Smooth muscle cell (in vitro differentiated cells): Measurements from ENCODE around the gene NHS. TPM values are rescaled to one million over a fixed set of nuclear protein-coding genes. Genes with fewer than 3 reads are reported as not detected.

ENCODE experiments used
- DNase-seq: peaks from one replicate; lab custom pipeline; 2025; ENCODE audit not compliant: unreplicated experiment; lab: John Stamatoyannopoulos, UW
- H2AFZ ChIP-seq: fragments of 200-600 bp; sonication (generic); 2 replicates; pipeline ENCODE4 v1.6.0; 2016; ENCODE audit warnings: antibody characterized with exemption, low read depth, mild to moderate bottlenecking
- H3F3A ChIP-seq: fragments of 200-600 bp; sonication (generic); 2 replicates; pipeline ENCODE4 v1.6.0; 2017; ENCODE audit warnings: antibody characterized with exemption, low read depth
- H3K27ac ChIP-seq: fragments of 200-600 bp; sonication (generic); 2 replicates; pipeline ENCODE4 v1.5.1; 2016; ENCODE audit warnings: low read depth, mild to moderate bottlenecking
- H3K27me3 ChIP-seq: fragments of 200-600 bp; sonication (generic); 2 replicates; pipeline ENCODE4 v1.6.1; 2016; ENCODE audit warnings: low read depth, mild to moderate bottlenecking
- H3K36me3 ChIP-seq: fragments of 200-600 bp; sonication (generic); 2 replicates; pipeline ENCODE4 v1.5.1; 2016; ENCODE audit warnings: low read depth
- H3K4me1 ChIP-seq: fragments of 200-600 bp; sonication (generic); 2 replicates; pipeline ENCODE4 v1.5.1; 2016; ENCODE audit warnings: low read depth
- H3K4me2 ChIP-seq: fragments of 200-600 bp; sonication (generic); 2 replicates; pipeline ENCODE4 v1.6.0; 2016; ENCODE audit warnings: mild to moderate bottlenecking
- H3K4me3 ChIP-seq: fragments of 200-600 bp; sonication (generic); 2 replicates; pipeline ENCODE4 v1.5.1; 2016; ENCODE audit warnings: mild to moderate bottlenecking
- H3K79me2 ChIP-seq: fragments of 200-600 bp; sonication (generic); 2 replicates; pipeline ENCODE4 v1.6.0; 2016; ENCODE audit warnings: low read depth, mild to moderate bottlenecking
- H3K9ac ChIP-seq: fragments of 200-600 bp; sonication (generic); 2 replicates; pipeline ENCODE4 v1.6.0; 2016; ENCODE audit warnings: low read depth
- H3K9me3 ChIP-seq: fragments of 200-600 bp; sonication (generic); replicated peaks from 2 replicates; pipeline ENCODE4 v1.5.1; 2016; ENCODE audit warnings: low read depth
- H4K20me1 ChIP-seq: fragments of 200-600 bp; sonication (generic); 2 replicates; pipeline ENCODE4 v1.6.0; 2016; ENCODE audit warnings: low read depth
- WGBS: methylation state at CpG from one replicate; pipeline ENCODE4 v1.1.7; 2016; ENCODE audit warnings: low lambda C conversion rate; 5-methylcytosine and 5-hydroxymethylcytosine counted together
- polyA plus RNA-seq: library from polyadenylated mRNA; unstranded; fragments of >200 nt; fragmentation: Nextera tagmentation; extraction: Ambion mirVana; gene quantifications from 2 replicates; pipeline ENCODE4 v1.2.1, GENCODE V29; 2016
- total RNA-seq: library from RNA; depleted of rRNA; stranded (reverse); fragments of >200 nt; gene quantifications from 2 replicates; pipeline ENCODE4 v1.2.3, GENCODE V29; 2014
- TF ChIP-seq, protein P1 (sequence below): fragments of 200-600 bp; sonication (generic); IDR thresholded peaks from 2 replicates; pipeline ENCODE4 v1.5.1; 2017; ENCODE audit warnings: borderline replicate concordance, mild to moderate bottlenecking, antibody characterized with exemption; ENCODE audit not compliant: insufficient read depth, poor library complexity, severe bottlenecking

NHS gene
- total and polyA plus RNA-seq, 2 experiments from 2014 or later: 2.6 to 9.6 TPM

DNA sequence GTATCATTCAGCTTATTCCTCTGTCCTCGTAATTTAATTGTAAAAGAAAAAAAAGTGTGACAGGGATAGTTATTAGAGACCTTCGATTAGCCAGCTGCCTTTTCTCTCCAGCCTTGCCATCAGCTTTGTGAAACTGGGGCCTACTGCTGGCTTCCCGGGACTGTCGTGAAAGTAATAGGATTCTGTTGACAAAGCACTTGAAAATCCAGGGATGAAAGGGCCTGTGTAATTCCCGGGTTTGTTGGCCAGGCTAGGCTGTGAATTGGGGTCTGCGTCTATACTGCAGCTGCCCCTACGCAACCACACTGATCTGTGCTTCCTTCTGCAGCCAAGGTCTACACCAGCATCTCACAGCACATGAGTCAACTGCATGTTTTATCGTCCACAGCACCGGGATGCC lies 241.9 kb downstream of the NHS start:
- Histone ChIP-seq H3K4me2 (no peak overlapping the region), H3K9me3 (no peaks in the 10 kb centered on the region), H3K4me3 (no peak overlapping the region), H2AFZ (no peak overlapping the region), H3K79me2 (no peaks in the 10 kb centered on the region), H3K27me3 (no peaks in the 10 kb centered on the region), H3K4me1 (no peaks in the 10 kb centered on the region), H3K9ac (no peak overlapping the region), H3F3A (no peaks in the 10 kb centered on the region), H4K20me1 (peaks cover 48% of the 10 kb centered on the region), H3K36me3 (no peaks in the 10 kb centered on the region), H3K27ac (no peak overlapping the region)
- WGBS: 65% methylated on average over 9 of the region's 9 CpGs
- no peak for DNase-seq
- TF ChIP-seq, protein P1, sequence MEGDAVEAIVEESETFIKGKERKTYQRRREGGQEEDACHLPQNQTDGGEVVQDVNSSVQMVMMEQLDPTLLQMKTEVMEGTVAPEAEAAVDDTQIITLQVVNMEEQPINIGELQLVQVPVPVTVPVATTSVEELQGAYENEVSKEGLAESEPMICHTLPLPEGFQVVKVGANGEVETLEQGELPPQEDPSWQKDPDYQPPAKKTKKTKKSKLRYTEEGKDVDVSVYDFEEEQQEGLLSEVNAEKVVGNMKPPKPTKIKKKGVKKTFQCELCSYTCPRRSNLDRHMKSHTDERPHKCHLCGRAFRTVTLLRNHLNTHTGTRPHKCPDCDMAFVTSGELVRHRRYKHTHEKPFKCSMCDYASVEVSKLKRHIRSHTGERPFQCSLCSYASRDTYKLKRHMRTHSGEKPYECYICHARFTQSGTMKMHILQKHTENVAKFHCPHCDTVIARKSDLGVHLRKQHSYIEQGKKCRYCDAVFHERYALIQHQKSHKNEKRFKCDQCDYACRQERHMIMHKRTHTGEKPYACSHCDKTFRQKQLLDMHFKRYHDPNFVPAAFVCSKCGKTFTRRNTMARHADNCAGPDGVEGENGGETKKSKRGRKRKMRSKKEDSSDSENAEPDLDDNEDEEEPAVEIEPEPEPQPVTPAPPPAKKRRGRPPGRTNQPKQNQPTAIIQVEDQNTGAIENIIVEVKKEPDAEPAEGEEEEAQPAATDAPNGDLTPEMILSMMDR: no peak

DNA sequence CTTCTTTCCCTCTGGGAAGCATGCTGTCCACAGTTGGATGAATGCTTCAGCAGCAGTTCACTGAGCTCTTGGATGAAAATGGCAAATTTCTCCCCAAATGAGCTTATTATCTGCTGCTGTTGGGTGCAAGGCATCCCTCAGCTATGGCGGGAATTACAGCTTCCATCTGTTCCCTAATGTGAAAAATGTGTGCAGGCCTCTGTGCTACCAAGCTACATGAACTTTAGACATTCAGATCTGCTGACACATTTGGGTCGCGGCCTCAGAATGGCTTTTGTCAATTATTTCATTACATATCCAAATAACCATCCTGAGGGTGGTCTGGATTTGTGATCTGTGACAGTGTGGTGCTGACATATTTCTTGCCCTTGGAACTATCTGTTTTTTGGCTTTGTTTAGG lies 242.8 kb downstream of the NHS start:
- Histone ChIP-seq H3K27me3 (no peaks in the 10 kb centered on the region), H4K20me1 (peaks cover 40% of the 10 kb centered on the region)
- TF ChIP-seq, protein P1: no peak

DNA sequence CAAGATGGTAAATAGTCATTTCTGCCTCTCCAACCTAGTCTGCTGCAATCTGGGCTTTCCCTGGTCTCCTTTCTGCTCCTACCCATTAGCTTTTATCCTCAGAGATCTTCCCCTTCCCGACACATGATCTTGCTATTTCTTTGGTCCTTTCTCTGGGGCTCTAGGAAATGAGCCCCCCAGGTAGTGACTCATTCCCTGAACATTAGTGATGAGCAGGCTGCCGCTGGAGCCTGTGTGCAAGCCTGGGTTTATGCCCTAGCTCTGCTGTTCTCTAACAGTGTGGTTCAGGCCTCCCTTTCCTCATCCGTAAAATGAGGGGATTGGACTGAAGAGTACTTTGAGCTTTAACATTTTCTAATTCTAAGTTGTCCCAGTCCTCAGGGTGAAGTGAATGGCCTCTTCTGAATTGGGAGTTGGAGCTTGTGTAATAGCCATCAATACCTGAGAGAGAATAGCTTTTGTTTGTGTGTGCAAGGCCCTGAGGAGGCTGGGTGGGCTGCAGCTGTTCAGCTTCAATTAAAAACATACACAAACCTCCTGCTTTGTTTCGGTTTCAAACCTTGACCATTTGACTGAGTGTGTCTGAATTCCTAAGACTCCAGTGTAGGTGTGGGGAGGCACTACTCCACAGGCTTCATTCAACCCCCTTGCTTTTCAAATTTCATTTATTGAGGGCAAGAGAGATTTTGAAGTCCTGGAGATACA lies 246.7 kb downstream of the NHS start:
- no peak for DNase-seq
- H2AFZ ChIP-seq: no peak overlapping the region
- peaks cover 16% of the 10 kb centered on the region for H4K20me1 ChIP-seq
- H3K4me2 ChIP-seq: no peak overlapping the region
- H3K27me3 ChIP-seq: no peaks in the 10 kb centered on the region
- no peaks in the 10 kb centered on the region for H3K9me3 ChIP-seq
- H3F3A ChIP-seq: no peaks in the 10 kb centered on the region
- H3K27ac ChIP-seq: no peak overlapping the region
- no peak overlapping the region for H3K4me3 ChIP-seq
- no peaks in the 10 kb centered on the region for H3K4me1 ChIP-seq
- TF ChIP-seq, protein P1: no peak
- 51% methylated on average over 4 of the region's 4 CpGs for WGBS
- H3K79me2 ChIP-seq: no peaks in the 10 kb centered on the region
- no peaks in the 10 kb centered on the region for H3K36me3 ChIP-seq
- no peak overlapping the region for H3K9ac ChIP-seq

More for the DNA sequence above, 242.8 kb downstream of the NHS start:
- Histone ChIP-seq H2AFZ (no peak overlapping the region), H3K79me2 (no peaks in the 10 kb centered on the region), H3K27ac (no peak overlapping the region), H3K4me3 (no peak overlapping the region), H3K4me1 (no peaks in the 10 kb centered on the region), H3K36me3 (no peaks in the 10 kb centered on the region), H3K9me3 (no peaks in the 10 kb centered on the region), H3K9ac (no peak overlapping the region), H3K4me2 (no peak overlapping the region), H3F3A (no peaks in the 10 kb centered on the region)
- WGBS: 82% methylated on average over 3 of the region's 3 CpGs
- DNase-seq: no peak

DNA sequence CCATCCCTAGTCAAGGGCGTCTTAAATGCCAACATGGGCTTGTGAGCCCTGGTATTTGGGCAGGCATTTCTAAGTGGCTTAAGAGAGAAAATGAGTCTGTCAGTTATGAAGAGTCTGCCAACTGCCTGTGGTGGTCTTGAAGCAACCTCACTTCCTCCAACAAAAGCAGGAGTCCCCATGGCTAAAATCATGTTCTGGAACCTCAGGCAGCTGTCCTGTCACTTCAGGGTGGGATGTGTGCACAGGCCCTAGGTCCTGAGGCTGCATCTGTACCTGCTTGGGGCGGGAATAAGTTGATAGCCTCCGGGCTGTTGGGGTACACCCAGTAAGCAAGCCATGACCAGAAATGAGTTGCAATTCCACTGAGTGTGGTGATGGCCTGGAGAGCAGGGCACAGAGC lies 247.3 kb downstream of the NHS start:
- no peaks in the 10 kb centered on the region for H3K36me3 ChIP-seq
- no peaks in the 10 kb centered on the region for H3K9me3 ChIP-seq
- WGBS: 74% methylated on average over 3 of the region's 3 CpGs
- peaks cover 12% of the 10 kb centered on the region for H4K20me1 ChIP-seq
- TF ChIP-seq, protein P1: no peak
- H2AFZ ChIP-seq: no peak overlapping the region
- no peak overlapping the region for H3K4me2 ChIP-seq
- no peak overlapping the region for H3K4me3 ChIP-seq
- no peaks in the 10 kb centered on the region for H3K27me3 ChIP-seq
- H3K9ac ChIP-seq: no peak overlapping the region
- no peak for DNase-seq
- no peak overlapping the region for H3K27ac ChIP-seq
- no peaks in the 10 kb centered on the region for H3K79me2 ChIP-seq
- H3F3A ChIP-seq: no peaks in the 10 kb centered on the region
- no peaks in the 10 kb centered on the region for H3K4me1 ChIP-seq
